ENCODE data around the gene WBP2. TPM values are rescaled to one million over a fixed set of nuclear protein-coding genes. Genes with fewer than 3 reads are reported as not detected.

WBP2 gene
- total RNA-seq, 3 donors from 2014 or later: 99.1 to 114 (median 99.8) TPM

GRCh38 chr17:75826561-75827307, 28.4 kb downstream of the WBP2 start:
- Histone ChIP-seq H3K4me3 (no peak overlapping the region), H3K9me3 (no peaks in the 10 kb centered on the region), H3K4me1 (ENCODE audit: low read depth) (peaks cover 12% of the 10 kb centered on the region), H3K36me3 (ENCODE audit: low read depth) (no peaks in the 10 kb centered on the region)
- no peak for TF ChIP-seq CTCF (IDR thresholded peaks at IDR 0.05)
- intact Hi-C loops (cut with DNase I, micrococcal nuclease): no loop called here
- no peak for ATAC-seq
- DNase-seq: no peak

- Histone ChIP-seq H3K4me1 (ENCODE audit: low read depth) (peaks cover 11% of the 10 kb centered on the region), H3K4me3 (no peak overlapping the region), H3K9me3 (no peaks in the 10 kb centered on the region), H3K36me3 (ENCODE audit: low read depth) (no peaks in the 10 kb centered on the region)
- TF ChIP-seq CTCF (IDR thresholded peaks at IDR 0.05): no peak
- no peak for ATAC-seq
- intact Hi-C loops (cut with DNase I, micrococcal nuclease): no loop called here
- no peak for DNase-seq
Observed at GRCh38 chr17:75825748-75826370, 29.3 kb downstream of the WBP2 start.

- ATAC-seq: no peak
- intact Hi-C loops (cut with DNase I, micrococcal nuclease): no loop called here
- no peaks in the 10 kb centered on the region for H3K36me3 ChIP-seq (ENCODE audit: low read depth)
- no peak overlapping the region for H3K4me3 ChIP-seq
- H3K9me3 ChIP-seq: no peaks in the 10 kb centered on the region
- peak in 1 of 3 donors; percentile 46 for DNase-seq
- no peak for TF ChIP-seq CTCF (IDR thresholded peaks at IDR 0.05)
- H3K4me1 ChIP-seq (ENCODE audit: low read depth): peaks cover 8% of the 10 kb centered on the region
Observed at GRCh38 chr17:75825149-75825552, 30.0 kb downstream of the WBP2 start.

- TF ChIP-seq CTCF (IDR thresholded peaks at IDR 0.05): no peak
- intact Hi-C loops (cut with DNase I, micrococcal nuclease): no loop called here
Observed at GRCh38 chr17:75824666-75825065, 30.5 kb downstream of the WBP2 start.

GRCh38 chr17:75824050-75824552, 31.0 kb downstream of the WBP2 start:
- no peaks in the 10 kb centered on the region for H3K36me3 ChIP-seq (ENCODE audit: low read depth)
- H3K4me3 ChIP-seq: no peak overlapping the region
- H3K9me3 ChIP-seq: no peaks in the 10 kb centered on the region
- no peak for DNase-seq
- ATAC-seq: no peak
- H3K4me1 ChIP-seq (ENCODE audit: low read depth): peaks cover 8% of the 10 kb centered on the region
- intact Hi-C loops (cut with DNase I, micrococcal nuclease): no loop called here
- no peak for TF ChIP-seq CTCF (IDR thresholded peaks at IDR 0.05)

More at GRCh38 chr17:75824666-75825065, 30.5 kb downstream of the WBP2 start:
- peaks cover 8% of the 10 kb centered on the region for H3K4me1 ChIP-seq (ENCODE audit: low read depth)
- H3K9me3 ChIP-seq: no peaks in the 10 kb centered on the region
- H3K36me3 ChIP-seq (ENCODE audit: low read depth): no peaks in the 10 kb centered on the region
- DNase-seq (no peak), ATAC-seq (no peak)
- no peak overlapping the region for H3K4me3 ChIP-seq

Measured in mucosa of descending colon (tissue), 3 donors.